Epithelial cell of esophagus (primary cell): ENCODE data around the gene GPR153.

Experiments used
- DNase-seq: peaks from one replicate; pipeline ENCODE4 v3.0.0; 2010; ENCODE audit warnings: low read depth
- H3K4me3 ChIP-seq: 2 replicates; pipeline ENCODE4 v1.5.1; 2011; ENCODE audit warnings: mild to moderate bottlenecking, low read length, control low read depth
- TF ChIP-seq, protein P1 (sequence below): IDR thresholded peaks from 2 replicates; pipeline ENCODE4 v1.5.1; 2011; ENCODE audit warnings: low read depth, mild to moderate bottlenecking, low read length, control low read depth, inconsistent platforms; ENCODE audit not compliant: insufficient read depth; ENCODE audit errors: missing control alignments

The GPR153 gene

DNA sequence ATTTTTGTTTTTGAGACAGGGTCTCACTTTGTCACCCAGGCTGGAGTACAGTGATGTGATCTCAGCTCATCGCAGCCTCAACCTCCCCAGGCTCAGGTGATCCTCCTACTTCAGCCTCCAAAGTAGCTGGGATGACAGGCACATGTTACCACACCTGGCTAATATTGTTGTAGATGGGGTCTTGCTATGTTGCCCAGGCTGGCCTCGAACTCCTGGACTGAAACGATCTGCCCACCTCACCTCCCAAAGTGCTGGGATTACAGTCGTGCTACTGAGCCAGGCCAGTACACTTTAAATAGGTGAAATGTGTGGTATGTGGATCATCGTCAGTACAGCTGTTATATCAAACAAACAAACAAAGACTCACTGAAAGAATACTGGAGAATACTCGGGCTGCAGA, 35.0 kb upstream of the GPR153 start:
- no peak for DNase-seq
- TF ChIP-seq, protein P1, sequence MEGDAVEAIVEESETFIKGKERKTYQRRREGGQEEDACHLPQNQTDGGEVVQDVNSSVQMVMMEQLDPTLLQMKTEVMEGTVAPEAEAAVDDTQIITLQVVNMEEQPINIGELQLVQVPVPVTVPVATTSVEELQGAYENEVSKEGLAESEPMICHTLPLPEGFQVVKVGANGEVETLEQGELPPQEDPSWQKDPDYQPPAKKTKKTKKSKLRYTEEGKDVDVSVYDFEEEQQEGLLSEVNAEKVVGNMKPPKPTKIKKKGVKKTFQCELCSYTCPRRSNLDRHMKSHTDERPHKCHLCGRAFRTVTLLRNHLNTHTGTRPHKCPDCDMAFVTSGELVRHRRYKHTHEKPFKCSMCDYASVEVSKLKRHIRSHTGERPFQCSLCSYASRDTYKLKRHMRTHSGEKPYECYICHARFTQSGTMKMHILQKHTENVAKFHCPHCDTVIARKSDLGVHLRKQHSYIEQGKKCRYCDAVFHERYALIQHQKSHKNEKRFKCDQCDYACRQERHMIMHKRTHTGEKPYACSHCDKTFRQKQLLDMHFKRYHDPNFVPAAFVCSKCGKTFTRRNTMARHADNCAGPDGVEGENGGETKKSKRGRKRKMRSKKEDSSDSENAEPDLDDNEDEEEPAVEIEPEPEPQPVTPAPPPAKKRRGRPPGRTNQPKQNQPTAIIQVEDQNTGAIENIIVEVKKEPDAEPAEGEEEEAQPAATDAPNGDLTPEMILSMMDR, result no peak
- no peak overlapping the region for H3K4me3 ChIP-seq

DNA sequence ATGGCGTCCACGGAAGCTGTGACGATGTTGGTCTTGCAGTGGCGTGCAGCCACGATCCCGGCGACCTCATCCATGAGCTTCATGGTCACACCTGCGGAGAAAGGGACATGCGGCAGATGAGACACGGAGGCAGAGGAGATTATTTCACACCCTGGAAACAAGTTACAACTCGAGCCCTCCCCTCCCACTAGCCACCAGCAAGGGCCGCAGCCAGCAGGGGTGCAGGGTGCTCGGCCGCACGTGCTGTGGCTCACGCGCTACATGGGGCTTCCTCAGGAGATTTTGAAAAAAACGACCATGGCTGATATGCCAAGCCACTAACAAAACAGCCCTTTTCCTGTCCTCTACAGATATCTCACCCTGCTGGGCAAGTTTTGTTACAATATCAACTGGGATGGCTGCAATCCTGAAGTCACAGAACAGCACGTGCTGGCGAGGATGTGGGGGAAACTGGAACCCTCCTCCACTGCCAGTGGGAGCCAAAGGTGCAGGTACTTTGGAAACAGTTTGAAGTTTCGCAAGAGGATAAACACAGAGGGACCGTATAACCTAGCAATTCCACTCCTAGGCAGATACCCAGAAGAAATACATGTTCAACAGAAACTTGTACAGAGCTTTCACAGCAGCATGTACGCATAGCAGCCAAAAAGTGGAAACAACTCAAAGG, 34.1 kb upstream of the GPR153 start:
- no peak overlapping the region for H3K4me3 ChIP-seq
- peak; percentile 50 for DNase-seq
- TF ChIP-seq, protein P1, result no peak

DNA sequence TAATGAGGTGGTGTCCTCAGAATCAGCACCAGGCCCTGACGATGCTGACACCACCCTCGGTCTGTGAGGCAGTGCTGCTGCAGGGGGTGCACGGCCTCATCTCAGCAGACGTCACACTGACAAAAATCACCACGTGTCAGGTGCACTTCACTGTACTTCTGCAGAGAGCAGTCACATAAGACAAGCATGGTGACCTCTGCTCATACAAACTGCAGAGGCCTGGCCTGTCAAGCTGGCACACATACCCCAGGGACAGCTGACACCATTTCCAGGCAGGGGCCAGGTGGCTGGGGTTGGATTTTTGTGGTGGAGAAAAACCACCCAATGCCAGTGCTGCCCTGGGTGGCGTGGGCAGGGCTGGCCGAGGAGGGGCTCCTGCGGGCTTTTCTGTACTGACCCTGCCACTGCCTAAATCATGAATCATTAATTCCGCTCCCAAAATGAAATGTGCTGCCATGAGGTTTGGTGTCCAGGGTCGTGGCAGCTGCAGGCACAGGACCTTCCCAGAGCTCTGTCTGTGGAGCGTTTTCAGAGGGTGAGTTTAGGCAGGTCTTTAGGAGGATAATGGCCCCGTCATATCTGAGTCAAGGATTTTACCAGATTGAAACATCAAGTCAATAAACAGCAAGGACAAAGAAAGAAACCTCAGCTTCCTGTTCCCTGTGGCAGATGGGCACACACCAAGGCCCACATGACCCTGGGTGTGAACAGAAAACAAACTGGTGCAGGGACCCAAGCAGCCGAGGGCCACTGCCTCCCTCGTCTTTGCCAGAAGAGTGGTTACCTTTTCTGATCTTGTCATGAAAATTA, 33.4 kb upstream of the GPR153 start:
- H3K4me3 ChIP-seq, result no peak overlapping the region
- peak; percentile 73 for DNase-seq
- TF ChIP-seq, protein P1, result no peak

DNA sequence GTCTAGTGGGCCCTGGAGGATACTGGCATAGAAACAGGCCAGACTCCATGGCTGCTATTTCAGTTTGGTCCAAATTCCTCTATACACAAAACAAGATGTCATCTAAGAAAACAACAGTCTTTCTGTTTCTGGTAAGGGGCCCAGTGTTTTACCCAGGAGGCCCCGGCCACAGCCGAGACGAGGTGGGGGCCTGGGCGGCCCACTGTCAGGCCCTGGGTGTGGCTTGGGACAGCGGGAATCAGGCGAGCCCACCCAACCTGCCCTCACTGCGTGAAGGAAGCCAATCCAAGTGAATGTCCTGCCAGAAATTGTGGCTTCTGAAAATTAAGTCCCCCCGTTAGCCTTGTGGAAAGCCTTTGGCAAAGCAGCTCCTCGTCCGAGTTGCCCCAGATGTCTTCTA, 31.2 kb upstream of the GPR153 start:
- TF ChIP-seq, protein P1, result no peak
- DNase-seq, result no peak
- no peak overlapping the region for H3K4me3 ChIP-seq

DNA sequence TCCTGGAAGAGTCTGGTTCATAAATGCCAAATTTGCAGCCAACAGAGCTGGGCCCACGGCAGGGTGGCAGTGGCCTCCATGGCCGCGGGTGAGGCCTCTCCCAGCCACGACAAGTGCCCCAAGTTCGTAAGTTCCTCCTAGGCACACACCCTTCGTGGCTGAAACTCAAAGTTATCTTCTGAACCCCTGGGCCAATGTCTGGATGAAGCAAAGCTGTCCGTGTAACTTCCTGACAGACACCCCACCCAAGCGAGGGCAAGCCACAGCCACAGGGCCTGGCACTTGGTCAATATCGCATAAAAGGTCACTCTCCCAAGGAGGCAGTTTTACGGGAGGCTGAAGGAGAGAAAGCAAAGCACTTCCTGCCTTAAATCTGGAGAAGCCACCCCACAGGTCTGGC, 27.8 kb upstream of the GPR153 start:
- TF ChIP-seq, protein P1, result no peak
- H3K4me3 ChIP-seq, result no peak overlapping the region
- no peak for DNase-seq

DNA sequence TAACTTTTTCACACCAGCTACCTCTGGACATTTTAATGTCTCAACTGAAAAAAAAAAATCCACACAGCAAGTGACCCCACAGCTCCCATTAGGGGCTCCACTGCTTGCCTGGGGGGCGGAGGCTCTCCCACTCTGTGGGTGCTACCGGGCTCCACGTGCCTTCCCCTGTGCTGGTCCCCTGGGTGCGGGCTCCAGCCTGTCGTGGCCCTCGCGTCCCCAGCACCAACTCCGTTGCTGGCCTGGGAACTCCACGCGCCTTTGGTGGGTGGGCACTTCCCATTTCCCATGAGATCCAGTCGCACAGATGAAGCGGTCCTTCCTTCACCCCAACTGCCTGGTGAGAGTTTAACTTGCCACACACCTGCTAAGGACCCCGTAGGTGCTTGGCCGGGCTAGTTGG, 27.1 kb upstream of the GPR153 start:
- no peak overlapping the region for H3K4me3 ChIP-seq
- TF ChIP-seq, protein P1, result no peak
- no peak for DNase-seq
